IMR-90 (cell line): ENCODE measurements around the gene CCER1. TPM values are rescaled to one million over a fixed set of nuclear protein-coding genes. Genes with fewer than 3 reads are reported as not detected.

Experiments used
- ATAC-seq: fragments of 200-7000 bp; cut with Tn5 transposase; 2 replicates; pipeline ENCODE4 v1.9.1; 2020; ENCODE audit warnings: low read depth, mild to moderate bottlenecking, moderate library complexity
- BruUV-seq: library from RNA; stranded (reverse); fragments of 400-500 nt; replicated peaks from 2 replicates; lab custom pipeline; 2021; lab: Mats Ljungman, UMichigan
- CTCF ChIA-PET: fragments of 300-600 bp; formaldehyde crosslinking; extraction: SDS; loops from one replicate; lab custom pipeline; 2021; ENCODE audit warnings: antibody characterized with exemption; lab: Yijun Ruan, JAX
- POLR2A ChIA-PET: fragments of 300-600 bp; sonication (Branson Sonifier 250); formaldehyde crosslinking; loops from one replicate; lab custom pipeline; 2022; ENCODE audit warnings: antibody characterized with exemption; ENCODE audit not compliant: unreplicated experiment; lab: Charles Lee
- DNase-seq: peaks from one replicate; pipeline ENCODE4 v3.0.0; 2013
- H2AFZ ChIP-seq: replicated peaks from 2 replicates; pipeline ENCODE3; 2013; ENCODE audit warnings: low read length, mild to moderate bottlenecking; ENCODE audit not compliant: poor library complexity
- H2AK5ac ChIP-seq: 2 replicates; pipeline ENCODE4 v1.6.1; 2013; ENCODE audit warnings: low read depth, low read length, inconsistent platforms
- H2AK9ac ChIP-seq: replicated peaks from 2 replicates; pipeline ENCODE3; 2013; ENCODE audit warnings: mild to moderate bottlenecking, low read depth, low read length, moderate library complexity; ENCODE audit not compliant: poor library complexity
- H2BK120ac ChIP-seq: 2 replicates; pipeline ENCODE4 v1.6.1; 2013; ENCODE audit warnings: low read depth, low read length, inconsistent platforms
- H2BK15ac ChIP-seq: 3 replicates; pipeline ENCODE4 v1.6.1; 2013; ENCODE audit warnings: low read depth, low read length, inconsistent platforms
- H2BK20ac ChIP-seq: 2 replicates; pipeline ENCODE4 v1.6.1; 2013; ENCODE audit warnings: low read depth, mild to moderate bottlenecking, inconsistent platforms, low read length, moderate library complexity
- H2BK5ac ChIP-seq: 2 replicates; pipeline ENCODE4 v1.6.1; 2013; ENCODE audit warnings: mild to moderate bottlenecking, low read depth, low read length, inconsistent platforms; ENCODE audit not compliant: poor library complexity, severe bottlenecking
- H3K14ac ChIP-seq: replicated peaks from 2 replicates; pipeline ENCODE4 v1.6.1; 2013; ENCODE audit warnings: low read depth, low read length, inconsistent platforms
- H3K18ac ChIP-seq: 2 replicates; pipeline ENCODE4 v1.6.1; 2013; ENCODE audit warnings: low read depth, low read length, control low read depth
- H3K23ac ChIP-seq: 2 replicates; pipeline ENCODE4 v1.6.1; 2013; ENCODE audit warnings: low read depth, low read length, inconsistent platforms
- H3K27ac ChIP-seq: 2 replicates; pipeline ENCODE4 v1.5.1; 2013; ENCODE audit warnings: mild to moderate bottlenecking, control low read depth, low read length; ENCODE audit not compliant: insufficient read depth
- H3K27me3 ChIP-seq: 2 replicates; pipeline ENCODE4 v1.6.1; 2013; ENCODE audit warnings: low read length; ENCODE audit not compliant: control insufficient read depth, insufficient read depth
- H3K36me3 ChIP-seq: 2 replicates; pipeline ENCODE4 v1.6.1; 2013; ENCODE audit warnings: low read length, mixed read lengths; ENCODE audit not compliant: control insufficient read depth, insufficient read depth
- H3K4ac ChIP-seq: 2 replicates; pipeline ENCODE4 v1.6.1; 2013; ENCODE audit warnings: low read depth, low read length, inconsistent platforms
- H3K4me1 ChIP-seq: 2 replicates; pipeline ENCODE4 v1.6.1; 2013; ENCODE audit warnings: low read length, mixed read lengths; ENCODE audit not compliant: control insufficient read depth, insufficient read depth
- H3K4me2 ChIP-seq: 2 replicates; pipeline ENCODE4 v1.6.1; 2013; ENCODE audit warnings: low read depth, mild to moderate bottlenecking, control low read depth, low read length, moderate library complexity
- H3K4me3 ChIP-seq: 2 replicates; pipeline ENCODE4 v1.5.1; 2013; ENCODE audit warnings: low read depth, mild to moderate bottlenecking, control low read depth, low read length, moderate library complexity; ENCODE audit not compliant: insufficient read depth
- H3K56ac ChIP-seq: 2 replicates; pipeline ENCODE4 v1.6.1; 2013; ENCODE audit warnings: low read length, inconsistent platforms; ENCODE audit not compliant: insufficient read depth; ENCODE audit errors: extremely low read depth
- H3K79me1 ChIP-seq, 2 experiments: 2 replicates each; pipeline ENCODE4 v1.6.1; 2013; ENCODE audit warnings: low read length in 2 of 2, inconsistent platforms in 1 of 2, low read depth in 1 of 2
- H3K9ac ChIP-seq: 2 replicates; pipeline ENCODE4 v1.6.1; 2013; ENCODE audit warnings: low read depth, low read length, control low read depth
- H3K9me1 ChIP-seq: 2 replicates; pipeline ENCODE4 v1.6.1; 2013; ENCODE audit warnings: low read length, inconsistent platforms; ENCODE audit not compliant: insufficient read depth
- H3K9me3 ChIP-seq: 2 replicates; pipeline ENCODE4 v1.6.1; 2013; ENCODE audit warnings: low read length; ENCODE audit not compliant: control insufficient read depth, insufficient read depth
- H4K20me1 ChIP-seq: 2 replicates; pipeline ENCODE4 v1.6.1; 2013; ENCODE audit warnings: low read length, inconsistent platforms; ENCODE audit not compliant: insufficient read depth
- H4K5ac ChIP-seq: 2 replicates; pipeline ENCODE4 v1.6.1; 2013; ENCODE audit warnings: mild to moderate bottlenecking, low read depth, low read length, control low read depth
- H4K8ac ChIP-seq, 2 experiments: 2 replicates each; pipeline ENCODE4 v1.6.1; 2013; ENCODE audit warnings: low read depth in 2 of 2, low read length in 2 of 2, control low read depth in 1 of 2, inconsistent platforms in 1 of 2
- H4K91ac ChIP-seq: 2 replicates; pipeline ENCODE4 v1.6.1; 2013; ENCODE audit warnings: low read depth, low read length, inconsistent platforms; ENCODE audit not compliant: insufficient read depth
- BHLHE40 ChIP-seq: fragments of 150-350 bp; IDR thresholded peaks from 2 replicates; pipeline ENCODE4 v1.6.1; 2016; ENCODE audit warnings: mild to moderate bottlenecking, low read depth, low read length
- CEBPB ChIP-seq: IDR thresholded peaks from 2 replicates; pipeline ENCODE4 v1.6.1; 2012; ENCODE audit warnings: low read depth, low read length, improper control_type of control experiment
- CHD1 ChIP-seq: IDR thresholded peaks from 2 replicates; pipeline ENCODE4 v1.6.1; 2012; ENCODE audit warnings: low read depth, low read length, improper control_type of control experiment
- FOS ChIP-seq: fragments of 150-350 bp; IDR thresholded peaks from 2 replicates; pipeline ENCODE4 v1.6.1; 2016; ENCODE audit warnings: low read depth, low read length
- MAFK ChIP-seq: IDR thresholded peaks from 2 replicates; pipeline ENCODE4 v1.6.1; 2012; ENCODE audit warnings: low read depth, low read length, improper control_type of control experiment
- MAZ ChIP-seq: IDR thresholded peaks from 2 replicates; pipeline ENCODE4 v1.6.1; 2012; ENCODE audit warnings: low read depth, mild to moderate bottlenecking, low read length, improper control_type of control experiment, moderate library complexity, borderline replicate concordance
- MXI1 ChIP-seq: IDR thresholded peaks from 2 replicates; pipeline ENCODE4 v1.6.1; 2012; ENCODE audit warnings: low read depth, mild to moderate bottlenecking, low read length, moderate library complexity, borderline replicate concordance
- NFE2L2 ChIP-seq: fragments of 150-350 bp; IDR thresholded peaks from 2 replicates; pipeline ENCODE4 v1.6.1; 2016; ENCODE audit warnings: low read depth, mild to moderate bottlenecking, low read length
- POLR2A ChIP-seq: IDR thresholded peaks from 2 replicates; pipeline ENCODE4 v1.6.1; 2012; ENCODE audit warnings: mild to moderate bottlenecking, low read depth, low read length
- RAD21 ChIP-seq: IDR thresholded peaks from 2 replicates; pipeline ENCODE4 v1.6.1; 2012; ENCODE audit warnings: low read length, improper control_type of control experiment
- RCOR1 ChIP-seq: IDR thresholded peaks from 2 replicates; pipeline ENCODE4 v1.6.1; 2012; ENCODE audit warnings: mild to moderate bottlenecking, low read length, improper control_type of control experiment; ENCODE audit not compliant: insufficient replicate concordance
- RFX5 ChIP-seq: IDR thresholded peaks from 2 replicates; pipeline ENCODE4 v1.8.0; 2012; ENCODE audit warnings: low read depth, mild to moderate bottlenecking, low read length, moderate library complexity
- SMC3 ChIP-seq: fragments of 150-350 bp; IDR thresholded peaks from 2 replicates; pipeline ENCODE4 v1.6.1; 2016; ENCODE audit warnings: low read depth, mild to moderate bottlenecking, antibody characterized with exemption, low read length, moderate library complexity
- dilution Hi-C: fragments of 300-500 bp; cut with HindIII; formaldehyde crosslinking; loops from one replicate; pipeline ENCODE4 v1.14.3; 2018; ENCODE audit warnings: low sequenced_read_pairs; ENCODE audit not compliant: unreplicated experiment
- in situ Hi-C: fragments of 300-500 bp; cut with MboI; formaldehyde crosslinking; loops from 3 replicates; pipeline ENCODE4 v1.14.3; 2019; ENCODE audit warnings: low sequenced_read_pairs, inconsistent platforms, mixed read lengths
- intact Hi-C: fragments of 100-400 bp; cut with micrococcal nuclease; formaldehyde crosslinking; loops from 2 replicates; pipeline ENCODE4 v1.10.0; 2022
- polyA plus RNA-seq, 3 experiments: library from polyadenylated mRNA; depleted of rRNA; stranded (reverse); fragments of >200 nt; gene quantifications; 2 replicates each; pipeline ENCODE4 v1.2.3, GENCODE V29; 2012; ENCODE audit warnings: low replicate concordance in 1 of 3
- total RNA-seq: library from RNA; depleted of rRNA; stranded (reverse); fragments of >200 nt; gene quantifications from 2 replicates; pipeline ENCODE4 v1.2.3, GENCODE V29; 2012
- TF ChIP-seq, protein P1 (sequence below): fragments of 150-350 bp; IDR thresholded peaks from 2 replicates; pipeline ENCODE4 v1.6.1; 2016; ENCODE audit warnings: low read depth, mild to moderate bottlenecking, low read length, moderate library complexity, borderline replicate concordance
- TF ChIP-seq, protein P2 (sequence below): fragments of 150-350 bp; IDR thresholded peaks from 2 replicates; pipeline ENCODE4 v1.6.1; 2017; ENCODE audit warnings: mild to moderate bottlenecking, antibody characterized with exemption, low read length, low read depth
- TF ChIP-seq, protein P3 (sequence below): conservative IDR thresholded peaks from 2 replicates; pipeline ENCODE4 v1.5.1; 2012; ENCODE audit warnings: mild to moderate bottlenecking, low read depth, low read length, improper control_type of control experiment

The CCER1 gene
- total and polyA plus RNA-seq, 2 of the 4 experiments (the other 2 are of a cell fraction) = not detected

DNA sequence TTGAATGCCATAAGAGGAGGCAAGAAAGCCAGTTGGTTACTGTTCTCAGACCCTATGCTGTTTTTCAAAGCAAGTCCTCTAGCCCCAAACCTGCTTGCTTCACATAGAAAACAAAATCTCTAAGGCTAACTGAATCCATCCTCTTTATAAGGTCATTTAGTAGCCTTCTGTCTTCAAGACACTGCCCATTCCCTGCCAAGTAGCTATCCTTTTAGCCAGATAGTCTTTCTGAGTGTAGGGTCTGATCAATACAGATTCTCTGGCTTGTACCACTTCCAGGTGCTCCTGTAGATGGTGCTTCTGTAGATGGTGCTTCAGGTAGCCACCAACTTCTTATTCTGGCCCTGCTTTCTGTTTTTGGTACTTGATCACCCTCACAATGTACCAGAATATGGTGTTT is 15.9 kb upstream of the CCER1 start:
- Histone ChIP-seq H4K5ac (no peak overlapping the region), H3K9ac (no peak overlapping the region), H3K9me3 (no peaks in the 10 kb centered on the region), H4K20me1 (no peaks in the 10 kb centered on the region), H3K9me1 (0 out of 2 replicates have a peak, but pooled peaks cover 4% of the 10 kb centered on the region), H2BK120ac (no peak overlapping the region), H4K8ac (no peak overlapping the region), H2AFZ (no peak overlapping the region), H3K14ac (no peak overlapping the region), H3K27ac (no peak overlapping the region), H3K79me1 (no peaks in the 10 kb centered on the region), H3K27me3 (no peaks in the 10 kb centered on the region), H3K4me1 (peaks cover 10% of the 10 kb centered on the region), H2AK9ac (no peak overlapping the region), H3K18ac (peak overlapping the region; percentile 18; the same call in 1 of the 2 replicates), H3K56ac (no peak overlapping the region), H3K4me2 (no peak overlapping the region), H4K91ac (no peak overlapping the region), H3K23ac (no peak overlapping the region), H2BK15ac (0 out of 3 replicates have a peak overlapping the region, but pooled peaks have one; percentile 2), H2AK5ac (no peak overlapping the region), H2BK5ac (no peak overlapping the region), H2BK20ac (peak overlapping the region; percentile 24; the same call in 1 of the 2 replicates), H3K4me3 (no peak overlapping the region), H3K4ac (0 out of 2 replicates have a peak overlapping the region, but pooled peaks have one; percentile 1), H3K36me3 (no peaks in the 10 kb centered on the region)
- ATAC-seq (no peak), DNase-seq (no peak)
- POLR2A ChIA-PET = no interaction called here
- no TSS peak for BruUV-seq
- TF ChIP-seq MAZ (no peak), FOS (no peak), CEBPB (no peak), BHLHE40 (no peak), MXI1 (no peak), SMC3 (no peak), RCOR1 (no peak), CHD1 (no peak), POLR2A (no peak), NFE2L2 (no peak), RFX5 (no peak), RAD21 (no peak), MAFK (no peak)
- TF ChIP-seq, protein P1, sequence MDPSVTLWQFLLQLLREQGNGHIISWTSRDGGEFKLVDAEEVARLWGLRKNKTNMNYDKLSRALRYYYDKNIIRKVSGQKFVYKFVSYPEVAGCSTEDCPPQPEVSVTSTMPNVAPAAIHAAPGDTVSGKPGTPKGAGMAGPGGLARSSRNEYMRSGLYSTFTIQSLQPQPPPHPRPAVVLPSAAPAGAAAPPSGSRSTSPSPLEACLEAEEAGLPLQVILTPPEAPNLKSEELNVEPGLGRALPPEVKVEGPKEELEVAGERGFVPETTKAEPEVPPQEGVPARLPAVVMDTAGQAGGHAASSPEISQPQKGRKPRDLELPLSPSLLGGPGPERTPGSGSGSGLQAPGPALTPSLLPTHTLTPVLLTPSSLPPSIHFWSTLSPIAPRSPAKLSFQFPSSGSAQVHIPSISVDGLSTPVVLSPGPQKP = no peak
- TF ChIP-seq, protein P2, sequence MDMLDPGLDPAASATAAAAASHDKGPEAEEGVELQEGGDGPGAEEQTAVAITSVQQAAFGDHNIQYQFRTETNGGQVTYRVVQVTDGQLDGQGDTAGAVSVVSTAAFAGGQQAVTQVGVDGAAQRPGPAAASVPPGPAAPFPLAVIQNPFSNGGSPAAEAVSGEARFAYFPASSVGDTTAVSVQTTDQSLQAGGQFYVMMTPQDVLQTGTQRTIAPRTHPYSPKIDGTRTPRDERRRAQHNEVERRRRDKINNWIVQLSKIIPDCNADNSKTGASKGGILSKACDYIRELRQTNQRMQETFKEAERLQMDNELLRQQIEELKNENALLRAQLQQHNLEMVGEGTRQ = no peak
- TF ChIP-seq, protein P3, sequence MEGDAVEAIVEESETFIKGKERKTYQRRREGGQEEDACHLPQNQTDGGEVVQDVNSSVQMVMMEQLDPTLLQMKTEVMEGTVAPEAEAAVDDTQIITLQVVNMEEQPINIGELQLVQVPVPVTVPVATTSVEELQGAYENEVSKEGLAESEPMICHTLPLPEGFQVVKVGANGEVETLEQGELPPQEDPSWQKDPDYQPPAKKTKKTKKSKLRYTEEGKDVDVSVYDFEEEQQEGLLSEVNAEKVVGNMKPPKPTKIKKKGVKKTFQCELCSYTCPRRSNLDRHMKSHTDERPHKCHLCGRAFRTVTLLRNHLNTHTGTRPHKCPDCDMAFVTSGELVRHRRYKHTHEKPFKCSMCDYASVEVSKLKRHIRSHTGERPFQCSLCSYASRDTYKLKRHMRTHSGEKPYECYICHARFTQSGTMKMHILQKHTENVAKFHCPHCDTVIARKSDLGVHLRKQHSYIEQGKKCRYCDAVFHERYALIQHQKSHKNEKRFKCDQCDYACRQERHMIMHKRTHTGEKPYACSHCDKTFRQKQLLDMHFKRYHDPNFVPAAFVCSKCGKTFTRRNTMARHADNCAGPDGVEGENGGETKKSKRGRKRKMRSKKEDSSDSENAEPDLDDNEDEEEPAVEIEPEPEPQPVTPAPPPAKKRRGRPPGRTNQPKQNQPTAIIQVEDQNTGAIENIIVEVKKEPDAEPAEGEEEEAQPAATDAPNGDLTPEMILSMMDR = no peak
- intact Hi-C loops = no loop called here
- CTCF ChIA-PET = interaction anchor here (0.7 kb wide), 1 partner anchor 208 kb away, joined by 3 read pairs; no protein-coding TSS in a partner anchor
- dilution Hi-C loops = no loop called here
- in situ Hi-C loops = loop anchor here (5.0 to 25.0 kb wide), 2 partner anchors 381 to 1666 kb away; no protein-coding TSS in a partner anchor
